ENCODE results near the gene OR6C6. TPM values are rescaled to one million over a fixed set of nuclear protein-coding genes. Genes with fewer than 3 reads are reported as not detected.

The OR6C6 gene
- total RNA-seq (not detected in 2 replicates), polyA plus RNA-seq (not detected in 2 replicates), polyA minus RNA-seq (not detected in 2 replicates)
- total RNA-seq (2013), result not detected

DNA sequence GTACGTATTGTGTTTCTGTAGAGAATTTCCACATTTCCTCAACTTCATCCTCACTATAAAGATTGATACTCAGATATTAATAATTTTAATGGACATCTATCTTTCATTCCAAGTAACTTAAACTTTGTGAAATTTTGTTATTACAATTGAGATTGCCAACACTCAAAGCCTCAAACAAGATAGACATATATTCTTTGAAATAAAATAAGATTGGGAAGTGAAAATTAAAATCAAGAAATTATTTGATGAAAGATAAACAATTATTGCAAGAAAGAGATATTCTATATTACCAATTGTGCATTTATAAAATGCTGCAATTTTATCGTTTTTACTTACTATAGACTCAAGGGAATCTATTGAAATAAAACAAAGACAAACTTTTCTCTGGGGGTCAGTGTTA is at the start of gene OR6C6:
OR6C6 (minus strand) TSS at position 101 of the 400 bp plus-strand sequence. CDS start 1,337 bp downstream, outside the sequence.
- no peak within 1 kb of the TSS for H3K9ac ChIP-seq (ENCODE audit: low read length)
- TF ChIP-seq EZH2 (IDR thresholded peaks at IDR 0.05; ENCODE audit: borderline replicate concordance, insufficient read depth, low read depth, low read length, poor library complexity, severe bottlenecking), result no peak
- no peak for TF ChIP-seq CTCF (IDR thresholded peaks at IDR 0.05)
- H4K20me1 ChIP-seq (ENCODE audit: control insufficient read depth, insufficient read depth, low read length, poor library complexity, severe bottlenecking), result no peaks in the 10 kb centered on the region
- Mint-ChIP-seq H3K4me3 (no peak within 1 kb of the TSS), H3K27me3 (peaks cover 26% of the 10 kb centered on the region), H3K27ac (no peak within 1 kb of the TSS), H3K9me3 (ENCODE audit: insufficient read depth) (no peaks in the 10 kb centered on the region), H3K4me1 (no peaks in the 10 kb centered on the region)
- H3K4me3 ChIP-seq (ENCODE audit: control extremely low read depth in 1 of 5, extremely low read depth in 1 of 5, insufficient read depth in 1 of 5, low read depth in 2 of 5, low read length in 4 of 5), result no peak within 1 kb of the TSS
- ChIA-PET CTCF (no interaction called here), POLR2A (no interaction called here)
- no peaks in the 10 kb centered on the region for H3K79me2 ChIP-seq (ENCODE audit: control insufficient read depth, insufficient read depth, low read length)
- ATAC-seq (ENCODE audit: low read depth) (no peak), DNase-seq (no peak)
- WGBS (ENCODE audit: insufficient coverage), result no CpG with 5 or more reads among the region's 2 CpGs
- peaks cover 0 to 11% (median 0%) of the 10 kb centered on the region in 4 experiments for H3K27me3 ChIP-seq (replicated peaks in 1 of 4; ENCODE audit: control extremely low read depth in 1 of 4, control insufficient read depth in 3 of 4, insufficient read depth in 4 of 4, low read length in 3 of 4)
- H3K4me2 ChIP-seq (replicated peaks; ENCODE audit: low read depth, low read length, poor library complexity, severe bottlenecking), result no peak within 1 kb of the TSS
- no peak within 1 kb of the TSS for H3K27ac ChIP-seq (ENCODE audit: low read length in 2 of 2)
- H3K4me1 ChIP-seq (ENCODE audit: control insufficient read depth in 2 of 2, insufficient read depth in 2 of 2, low read length in 2 of 2), result no peaks in the 10 kb centered on the region
- intact Hi-C loops (cut with micrococcal nuclease), result no loop called here
- H2AFZ ChIP-seq (ENCODE audit: insufficient read depth, low read depth, low read length, poor library complexity, severe bottlenecking), result no peak within 1 kb of the TSS
- H3K9me3 ChIP-seq (ENCODE audit: control extremely low read depth in 1 of 3, control insufficient read depth in 2 of 3, insufficient read depth in 1 of 3, low read length in 2 of 3), result no peaks in the 10 kb centered on the region
- no peaks in the 10 kb centered on the region for H3K36me3 ChIP-seq (replicated peaks in 1 of 2; ENCODE audit: control extremely low read depth in 1 of 2, control insufficient read depth in 1 of 2, extremely low read depth in 1 of 2, insufficient read depth in 2 of 2, low read length in 1 of 2)

DNA sequence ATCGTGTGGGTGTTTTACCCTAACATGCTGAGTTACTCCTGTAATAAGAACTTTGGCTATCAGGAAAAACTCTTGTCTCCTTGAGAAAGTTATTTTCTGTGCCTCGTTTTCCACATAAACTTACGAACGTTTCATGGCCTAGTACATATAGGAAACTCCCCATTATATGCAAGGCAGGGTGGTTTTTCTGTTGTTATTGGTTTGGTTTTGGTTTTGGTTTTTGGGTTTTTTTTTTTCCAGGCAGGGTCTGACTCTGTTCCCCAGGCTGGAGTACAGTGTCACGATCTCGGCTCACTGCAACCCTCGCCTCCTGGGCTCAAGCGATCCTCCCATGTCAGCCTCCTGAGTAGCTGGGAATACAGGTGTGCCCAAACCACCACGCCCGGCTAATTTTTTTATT is 39.6 kb upstream of the OR6C6 start:
- no peak overlapping the region for H3K4me3 ChIP-seq (ENCODE audit: control extremely low read depth in 1 of 5, extremely low read depth in 1 of 5, insufficient read depth in 1 of 5, low read depth in 2 of 5, low read length in 4 of 5)
- no peak overlapping the region for H2AFZ ChIP-seq (ENCODE audit: insufficient read depth, low read depth, low read length, poor library complexity, severe bottlenecking)
- no peak overlapping the region for H3K4me2 ChIP-seq (replicated peaks; ENCODE audit: low read depth, low read length, poor library complexity, severe bottlenecking)
- no peaks in the 10 kb centered on the region for H3K9me3 ChIP-seq (ENCODE audit: control extremely low read depth in 1 of 3, control insufficient read depth in 2 of 3, insufficient read depth in 1 of 3, low read length in 2 of 3)
- ChIA-PET POLR2A (no interaction called here), CTCF (no interaction called here)
- DNase-seq, result no peak
- peaks cover 0 to 2% (median 0%) of the 10 kb centered on the region in 4 experiments for H3K27me3 ChIP-seq (replicated peaks in 1 of 4; ENCODE audit: control extremely low read depth in 1 of 4, control insufficient read depth in 3 of 4, insufficient read depth in 4 of 4, low read length in 3 of 4)
- no peak overlapping the region for H3K9ac ChIP-seq (ENCODE audit: low read length)
- no peak for ATAC-seq (ENCODE audit: low read depth)
- H3K79me2 ChIP-seq (ENCODE audit: control insufficient read depth, insufficient read depth, low read length), result no peaks in the 10 kb centered on the region
- no peak overlapping the region for H3K27ac ChIP-seq (ENCODE audit: low read length in 2 of 2)
- H3K4me1 Mint-ChIP-seq, result no peaks in the 10 kb centered on the region
- peaks cover 17% of the 10 kb centered on the region for H3K27me3 Mint-ChIP-seq
- no peak overlapping the region for H3K27ac Mint-ChIP-seq
- no peaks in the 10 kb centered on the region for H3K9me3 Mint-ChIP-seq (ENCODE audit: insufficient read depth)
- H4K20me1 ChIP-seq (ENCODE audit: control insufficient read depth, insufficient read depth, low read length, poor library complexity, severe bottlenecking), result no peaks in the 10 kb centered on the region
- no peaks in the 10 kb centered on the region for H3K4me1 ChIP-seq (ENCODE audit: control insufficient read depth in 2 of 2, insufficient read depth in 2 of 2, low read length in 2 of 2)
- intact Hi-C loops (cut with micrococcal nuclease), result no loop called here
- 93% methylated on average over 7 of the region's 10 CpGs for WGBS (ENCODE audit: insufficient coverage)
- no peak overlapping the region for H3K4me3 Mint-ChIP-seq
- no peaks in the 10 kb centered on the region for H3K36me3 ChIP-seq (replicated peaks in 1 of 2; ENCODE audit: control extremely low read depth in 1 of 2, control insufficient read depth in 1 of 2, extremely low read depth in 1 of 2, insufficient read depth in 2 of 2, low read length in 1 of 2)
- no peak for TF ChIP-seq CTCF (IDR thresholded peaks at IDR 0.05)
- TF ChIP-seq EZH2 (IDR thresholded peaks at IDR 0.05; ENCODE audit: borderline replicate concordance, insufficient read depth, low read depth, low read length, poor library complexity, severe bottlenecking), result no peak

Measured in B cell (primary cell).